GM23338 (cell line): ENCODE results near the gene BAMBI. TPM values are rescaled to one million over a fixed set of nuclear protein-coding genes. Genes with fewer than 3 reads are reported as not detected.

Experiments
- ATAC-seq: fragments of 200-7000 bp; cut with Tn5 transposase; 3 replicates; pipeline ENCODE4 v1.9.1; 2020
- DNase-seq: peaks from one replicate; pipeline ENCODE4 v3.0.0-alpha.2; 2015; ENCODE audit warnings: low spot score
- H2AFZ ChIP-seq: fragments of 200-600 bp; sonication (generic); 2 replicates; pipeline ENCODE4 v1.8.0; 2016; ENCODE audit warnings: antibody characterized with exemption, mild to moderate bottlenecking, moderate library complexity
- H3F3A ChIP-seq: fragments of 200-600 bp; sonication (generic); replicated peaks from 2 replicates; pipeline ENCODE4 v1.8.0; 2017; ENCODE audit warnings: antibody characterized with exemption, mixed run types, low read depth
- H3K27ac ChIP-seq: fragments of 200-600 bp; sonication (generic); 2 replicates; pipeline ENCODE4 v1.6.1; 2016; ENCODE audit warnings: low read depth
- H3K27me3 ChIP-seq: fragments of 200-600 bp; sonication (generic); 2 replicates; pipeline ENCODE4 v1.8.0; 2016; ENCODE audit warnings: mild to moderate bottlenecking, mixed run types, moderate library complexity; ENCODE audit not compliant: insufficient read depth
- H3K36me3 ChIP-seq: fragments of 200-600 bp; sonication (generic); 2 replicates; pipeline ENCODE4 v1.8.0; 2016; ENCODE audit warnings: mild to moderate bottlenecking; ENCODE audit not compliant: insufficient read depth
- H3K4me1 ChIP-seq: fragments of 200-600 bp; sonication (generic); 2 replicates; pipeline ENCODE4 v1.8.0; 2016; ENCODE audit warnings: mild to moderate bottlenecking, moderate library complexity; ENCODE audit not compliant: insufficient read depth
- H3K4me2 ChIP-seq: fragments of 200-600 bp; sonication (generic); 2 replicates; pipeline ENCODE4 v1.7.1; 2017; ENCODE audit warnings: mixed run types
- H3K4me3 ChIP-seq: fragments of 200-600 bp; sonication (generic); 2 replicates; pipeline ENCODE4 v1.6.1; 2016; ENCODE audit warnings: mixed run types
- H3K79me2 ChIP-seq: fragments of 200-600 bp; sonication (generic); replicated peaks from 2 replicates; pipeline ENCODE4 v1.8.0; 2017; ENCODE audit warnings: mild to moderate bottlenecking; ENCODE audit not compliant: insufficient read depth
- H3K9me2 ChIP-seq: fragments of 200-600 bp; sonication (generic); 2 replicates; pipeline ENCODE4 v1.8.0; 2017; ENCODE audit not compliant: insufficient read depth
- H4K20me1 ChIP-seq: fragments of 200-600 bp; sonication (generic); replicated peaks from 2 replicates; pipeline ENCODE4 v1.8.0; 2017; ENCODE audit warnings: mild to moderate bottlenecking; ENCODE audit not compliant: insufficient read depth
- H3K27ac Mint-ChIP-seq: 2 replicates; pipeline ENCODE4 v1.8.0; 2020; ENCODE audit warnings: inconsistent platforms, mild to moderate bottlenecking, moderate library complexity, mixed read lengths
- H3K27me3 Mint-ChIP-seq: 3 replicates; pipeline ENCODE4 v1.8.0; 2022; ENCODE audit warnings: low read depth, mild to moderate bottlenecking, moderate library complexity, mixed read lengths, inconsistent platforms; ENCODE audit not compliant: insufficient read depth, poor library complexity
- H3K36me3 Mint-ChIP-seq: 3 replicates; pipeline ENCODE4 v1.8.0; 2021; ENCODE audit warnings: low read depth, mild to moderate bottlenecking, inconsistent platforms, moderate library complexity, mixed read lengths
- H3K4me1 Mint-ChIP-seq: 3 replicates; pipeline ENCODE4 v1.8.0; 2020; ENCODE audit warnings: mild to moderate bottlenecking, inconsistent platforms, mixed read lengths
- H3K4me3 Mint-ChIP-seq: 3 replicates; pipeline ENCODE4 v1.8.0; 2021; ENCODE audit warnings: moderate library complexity, mild to moderate bottlenecking, inconsistent platforms, mixed read lengths
- H3K9me3 Mint-ChIP-seq: 3 replicates; pipeline ENCODE4 v1.8.0; 2020; ENCODE audit warnings: moderate library complexity, mild to moderate bottlenecking, inconsistent platforms, mixed read lengths
- CREB1 ChIP-seq: fragments of 250-450 bp; sonication (Bioruptor Pico); IDR thresholded peaks from 2 replicates; pipeline ENCODE4 v1.5.0; 2020; ENCODE audit warnings: low read depth, mild to moderate bottlenecking, moderate library complexity
- EZH2 ChIP-seq: fragments of 200-600 bp; sonication (generic); IDR thresholded peaks from one replicate; pipeline ENCODE4 v1.8.0; 2017; ENCODE audit warnings: antibody characterized with exemption, mild to moderate bottlenecking, low read depth; ENCODE audit not compliant: unreplicated experiment
- EZH2phosphoT487 ChIP-seq: fragments of 200-600 bp; sonication (generic); IDR thresholded peaks from one replicate; pipeline ENCODE4 v1.8.1; 2018; ENCODE audit warnings: antibody characterized with exemption; ENCODE audit not compliant: unreplicated experiment
- NANOG ChIP-seq: IDR thresholded peaks from 2 replicates; pipeline ENCODE4 v1.6.1; 2016; ENCODE audit warnings: antibody characterized with exemption, borderline replicate concordance
- POLR2AphosphoS5 ChIP-seq: IDR thresholded peaks from 2 replicates; pipeline ENCODE4 v1.6.1; 2016; ENCODE audit warnings: antibody characterized with exemption, low read depth
- STAT1 ChIP-seq: IDR thresholded peaks from one replicate; pipeline ENCODE4 v1.6.1; 2016; ENCODE audit warnings: antibody characterized with exemption; ENCODE audit not compliant: unreplicated experiment
- ZNF114 ChIP-seq: fragments of 250-450 bp; sonication (Bioruptor Pico); IDR thresholded peaks from 2 replicates; pipeline ENCODE4 v1.5.0; 2020; ENCODE audit warnings: mild to moderate bottlenecking, moderate library complexity
- ZNF331 ChIP-seq: fragments of 250-450 bp; sonication (Bioruptor Pico); IDR thresholded peaks from 2 replicates; pipeline ENCODE4 v1.5.0; 2020; ENCODE audit warnings: low read depth, mild to moderate bottlenecking, moderate library complexity
- polyA plus RNA-seq: library from polyadenylated mRNA; unstranded; fragments of >200 nt; fragmentation: Nextera tagmentation; extraction: Ambion mirVana; gene quantifications from 2 replicates; pipeline ENCODE4 v1.2.1, GENCODE V29; 2016
- total RNA-seq: library from RNA; depleted of rRNA; stranded (reverse); fragments of >200 nt; shearing (Covaris generic); gene quantifications from 2 replicates; pipeline ENCODE4 v1.2.3, GENCODE V29; 2014
- TF ChIP-seq, protein P1 (sequence below): fragments of 250-450 bp; sonication (Bioruptor Pico); IDR thresholded peaks from 2 replicates; pipeline ENCODE4 v1.5.0; 2020; ENCODE audit warnings: mild to moderate bottlenecking, moderate library complexity
- TF ChIP-seq, protein P2 (sequence below): IDR thresholded peaks from one replicate; pipeline ENCODE4 v1.6.1; 2018; ENCODE audit warnings: antibody characterized with exemption; ENCODE audit not compliant: unreplicated experiment
- TF ChIP-seq, protein P3 (sequence below): IDR thresholded peaks from 2 replicates; pipeline ENCODE4 v1.6.1; 2016; ENCODE audit warnings: antibody characterized with exemption
- TF ChIP-seq, protein P4 (sequence below), 2 experiments: fragments of 200-600 bp in 1 of 2; sonication (generic) in 1 of 2; conservative IDR thresholded peaks; 2 replicates each; pipeline versions ENCODE4 v1.5.1 to v1.6.1; 2016 to 2017; ENCODE audit warnings: antibody characterized with exemption in 2 of 2, low read depth in 2 of 2, mild to moderate bottlenecking in 2 of 2, moderate library complexity in 1 of 2

The BAMBI gene
- total and polyA plus RNA-seq, 2 experiments from 2014 or later = 20.1 to 37.5 TPM

DNA sequence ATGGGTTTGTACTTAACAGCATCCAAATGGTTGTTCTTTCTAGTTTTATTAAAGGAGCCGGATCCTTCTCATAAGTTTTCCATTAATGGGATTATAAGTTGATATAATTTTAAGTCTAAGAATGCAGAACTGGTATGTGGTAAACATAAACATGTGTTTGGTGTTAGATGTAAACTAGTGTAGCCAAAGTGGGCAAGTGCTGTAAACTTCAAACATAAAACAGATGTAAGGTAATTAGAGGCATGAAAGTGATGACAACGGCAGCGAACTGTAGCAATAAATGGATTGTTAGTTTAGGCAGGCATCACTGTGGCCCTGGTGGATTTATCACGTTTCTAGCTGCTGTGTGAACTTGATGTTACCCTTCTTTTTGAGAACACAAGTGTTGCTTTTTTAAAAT is 37.9 kb downstream of the BAMBI start:
- H3K27ac Mint-ChIP-seq = no peak overlapping the region

More for the DNA sequence above, 37.9 kb downstream of the BAMBI start:
- Mint-ChIP-seq H3K36me3 (no peaks in the 10 kb centered on the region), H3K27me3 (peaks cover 1% of the 10 kb centered on the region), H3K4me3 (no peak overlapping the region), H3K9me3 (no peaks in the 10 kb centered on the region), H3K4me1 (peaks cover 5% of the 10 kb centered on the region; the same call in 1 of the 3 replicates)
- DNase-seq = no peak
- no peak for ATAC-seq
- Histone ChIP-seq H2AFZ (no peak overlapping the region), H3K36me3 (no peaks in the 10 kb centered on the region), H3K4me2 (no peak overlapping the region), H3K27me3 (0 out of 2 replicates have a peak, but pooled peaks cover under 1% of the 10 kb centered on the region), H4K20me1 (no peaks in the 10 kb centered on the region), H3K27ac (no peak overlapping the region), H3F3A (no peaks in the 10 kb centered on the region), H3K4me1 (no peaks in the 10 kb centered on the region), H3K4me3 (no peak overlapping the region), H3K79me2 (no peaks in the 10 kb centered on the region), H3K9me2 (no peaks in the 10 kb centered on the region)
- TF ChIP-seq, protein P1, sequence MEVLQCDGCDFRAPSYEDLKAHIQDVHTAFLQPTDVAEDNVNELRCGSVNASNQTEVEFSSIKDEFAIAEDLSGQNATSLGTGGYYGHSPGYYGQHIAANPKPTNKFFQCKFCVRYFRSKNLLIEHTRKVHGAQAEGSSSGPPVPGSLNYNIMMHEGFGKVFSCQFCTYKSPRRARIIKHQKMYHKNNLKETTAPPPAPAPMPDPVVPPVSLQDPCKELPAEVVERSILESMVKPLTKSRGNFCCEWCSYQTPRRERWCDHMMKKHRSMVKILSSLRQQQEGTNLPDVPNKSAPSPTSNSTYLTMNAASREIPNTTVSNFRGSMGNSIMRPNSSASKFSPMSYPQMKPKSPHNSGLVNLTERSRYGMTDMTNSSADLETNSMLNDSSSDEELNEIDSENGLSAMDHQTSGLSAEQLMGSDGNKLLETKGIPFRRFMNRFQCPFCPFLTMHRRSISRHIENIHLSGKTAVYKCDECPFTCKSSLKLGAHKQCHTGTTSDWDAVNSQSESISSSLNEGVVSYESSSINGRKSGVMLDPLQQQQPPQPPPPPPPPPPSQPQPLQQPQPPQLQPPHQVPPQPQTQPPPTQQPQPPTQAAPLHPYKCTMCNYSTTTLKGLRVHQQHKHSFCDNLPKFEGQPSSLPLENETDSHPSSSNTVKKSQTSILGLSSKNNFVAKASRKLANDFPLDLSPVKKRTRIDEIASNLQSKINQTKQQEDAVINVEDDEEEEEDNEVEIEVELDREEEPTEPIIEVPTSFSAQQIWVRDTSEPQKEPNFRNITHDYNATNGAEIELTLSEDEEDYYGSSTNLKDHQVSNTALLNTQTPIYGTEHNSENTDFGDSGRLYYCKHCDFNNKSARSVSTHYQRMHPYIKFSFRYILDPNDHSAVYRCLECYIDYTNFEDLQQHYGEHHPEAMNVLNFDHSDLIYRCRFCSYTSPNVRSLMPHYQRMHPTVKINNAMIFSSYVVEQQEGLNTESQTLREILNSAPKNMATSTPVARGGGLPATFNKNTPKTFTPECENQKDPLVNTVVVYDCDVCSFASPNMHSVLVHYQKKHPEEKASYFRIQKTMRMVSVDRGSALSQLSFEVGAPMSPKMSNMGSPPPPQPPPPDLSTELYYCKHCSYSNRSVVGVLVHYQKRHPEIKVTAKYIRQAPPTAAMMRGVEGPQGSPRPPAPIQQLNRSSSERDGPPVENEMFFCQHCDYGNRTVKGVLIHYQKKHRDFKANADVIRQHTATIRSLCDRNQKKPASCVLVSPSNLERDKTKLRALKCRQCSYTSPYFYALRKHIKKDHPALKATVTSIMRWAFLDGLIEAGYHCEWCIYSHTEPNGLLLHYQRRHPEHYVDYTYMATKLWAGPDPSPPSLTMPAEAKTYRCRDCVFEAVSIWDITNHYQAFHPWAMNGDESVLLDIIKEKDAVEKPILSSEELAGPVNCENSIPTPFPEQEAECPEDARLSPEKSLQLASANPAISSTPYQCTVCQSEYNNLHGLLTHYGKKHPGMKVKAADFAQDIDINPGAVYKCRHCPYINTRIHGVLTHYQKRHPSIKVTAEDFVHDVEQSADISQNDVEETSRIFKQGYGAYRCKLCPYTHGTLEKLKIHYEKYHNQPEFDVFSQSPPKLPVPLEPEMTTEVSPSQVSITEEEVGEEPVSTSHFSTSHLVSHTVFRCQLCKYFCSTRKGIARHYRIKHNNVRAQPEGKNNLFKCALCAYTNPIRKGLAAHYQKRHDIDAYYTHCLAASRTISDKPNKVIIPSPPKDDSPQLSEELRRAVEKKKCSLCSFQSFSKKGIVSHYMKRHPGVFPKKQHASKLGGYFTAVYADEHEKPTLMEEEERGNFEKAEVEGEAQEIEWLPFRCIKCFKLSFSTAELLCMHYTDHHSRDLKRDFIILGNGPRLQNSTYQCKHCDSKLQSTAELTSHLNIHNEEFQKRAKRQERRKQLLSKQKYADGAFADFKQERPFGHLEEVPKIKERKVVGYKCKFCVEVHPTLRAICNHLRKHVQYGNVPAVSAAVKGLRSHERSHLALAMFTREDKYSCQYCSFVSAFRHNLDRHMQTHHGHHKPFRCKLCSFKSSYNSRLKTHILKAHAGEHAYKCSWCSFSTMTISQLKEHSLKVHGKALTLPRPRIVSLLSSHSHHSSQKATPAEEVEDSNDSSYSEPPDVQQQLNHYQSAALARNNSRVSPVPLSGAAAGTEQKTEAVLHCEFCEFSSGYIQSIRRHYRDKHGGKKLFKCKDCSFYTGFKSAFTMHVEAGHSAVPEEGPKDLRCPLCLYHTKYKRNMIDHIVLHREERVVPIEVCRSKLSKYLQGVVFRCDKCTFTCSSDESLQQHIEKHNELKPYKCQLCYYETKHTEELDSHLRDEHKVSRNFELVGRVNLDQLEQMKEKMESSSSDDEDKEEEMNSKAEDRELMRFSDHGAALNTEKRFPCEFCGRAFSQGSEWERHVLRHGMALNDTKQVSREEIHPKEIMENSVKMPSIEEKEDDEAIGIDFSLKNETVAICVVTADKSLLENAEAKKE (CRISPR knock-in tag) = no peak
- TF ChIP-seq CREB1 (CRISPR knock-in tag) (no peak), POLR2AphosphoS5 (no peak), ZNF331 (CRISPR knock-in tag) (no peak), STAT1 (no peak), NANOG (no peak), ZNF114 (CRISPR knock-in tag) (no peak), EZH2phosphoT487 (no peak), EZH2 (no peak)
- TF ChIP-seq, protein P2, sequence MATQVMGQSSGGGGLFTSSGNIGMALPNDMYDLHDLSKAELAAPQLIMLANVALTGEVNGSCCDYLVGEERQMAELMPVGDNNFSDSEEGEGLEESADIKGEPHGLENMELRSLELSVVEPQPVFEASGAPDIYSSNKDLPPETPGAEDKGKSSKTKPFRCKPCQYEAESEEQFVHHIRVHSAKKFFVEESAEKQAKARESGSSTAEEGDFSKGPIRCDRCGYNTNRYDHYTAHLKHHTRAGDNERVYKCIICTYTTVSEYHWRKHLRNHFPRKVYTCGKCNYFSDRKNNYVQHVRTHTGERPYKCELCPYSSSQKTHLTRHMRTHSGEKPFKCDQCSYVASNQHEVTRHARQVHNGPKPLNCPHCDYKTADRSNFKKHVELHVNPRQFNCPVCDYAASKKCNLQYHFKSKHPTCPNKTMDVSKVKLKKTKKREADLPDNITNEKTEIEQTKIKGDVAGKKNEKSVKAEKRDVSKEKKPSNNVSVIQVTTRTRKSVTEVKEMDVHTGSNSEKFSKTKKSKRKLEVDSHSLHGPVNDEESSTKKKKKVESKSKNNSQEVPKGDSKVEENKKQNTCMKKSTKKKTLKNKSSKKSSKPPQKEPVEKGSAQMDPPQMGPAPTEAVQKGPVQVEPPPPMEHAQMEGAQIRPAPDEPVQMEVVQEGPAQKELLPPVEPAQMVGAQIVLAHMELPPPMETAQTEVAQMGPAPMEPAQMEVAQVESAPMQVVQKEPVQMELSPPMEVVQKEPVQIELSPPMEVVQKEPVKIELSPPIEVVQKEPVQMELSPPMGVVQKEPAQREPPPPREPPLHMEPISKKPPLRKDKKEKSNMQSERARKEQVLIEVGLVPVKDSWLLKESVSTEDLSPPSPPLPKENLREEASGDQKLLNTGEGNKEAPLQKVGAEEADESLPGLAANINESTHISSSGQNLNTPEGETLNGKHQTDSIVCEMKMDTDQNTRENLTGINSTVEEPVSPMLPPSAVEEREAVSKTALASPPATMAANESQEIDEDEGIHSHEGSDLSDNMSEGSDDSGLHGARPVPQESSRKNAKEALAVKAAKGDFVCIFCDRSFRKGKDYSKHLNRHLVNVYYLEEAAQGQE = no peak
- TF ChIP-seq, protein P3, sequence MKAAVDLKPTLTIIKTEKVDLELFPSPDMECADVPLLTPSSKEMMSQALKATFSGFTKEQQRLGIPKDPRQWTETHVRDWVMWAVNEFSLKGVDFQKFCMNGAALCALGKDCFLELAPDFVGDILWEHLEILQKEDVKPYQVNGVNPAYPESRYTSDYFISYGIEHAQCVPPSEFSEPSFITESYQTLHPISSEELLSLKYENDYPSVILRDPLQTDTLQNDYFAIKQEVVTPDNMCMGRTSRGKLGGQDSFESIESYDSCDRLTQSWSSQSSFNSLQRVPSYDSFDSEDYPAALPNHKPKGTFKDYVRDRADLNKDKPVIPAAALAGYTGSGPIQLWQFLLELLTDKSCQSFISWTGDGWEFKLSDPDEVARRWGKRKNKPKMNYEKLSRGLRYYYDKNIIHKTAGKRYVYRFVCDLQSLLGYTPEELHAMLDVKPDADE = no peak
- TF ChIP-seq, protein P4, sequence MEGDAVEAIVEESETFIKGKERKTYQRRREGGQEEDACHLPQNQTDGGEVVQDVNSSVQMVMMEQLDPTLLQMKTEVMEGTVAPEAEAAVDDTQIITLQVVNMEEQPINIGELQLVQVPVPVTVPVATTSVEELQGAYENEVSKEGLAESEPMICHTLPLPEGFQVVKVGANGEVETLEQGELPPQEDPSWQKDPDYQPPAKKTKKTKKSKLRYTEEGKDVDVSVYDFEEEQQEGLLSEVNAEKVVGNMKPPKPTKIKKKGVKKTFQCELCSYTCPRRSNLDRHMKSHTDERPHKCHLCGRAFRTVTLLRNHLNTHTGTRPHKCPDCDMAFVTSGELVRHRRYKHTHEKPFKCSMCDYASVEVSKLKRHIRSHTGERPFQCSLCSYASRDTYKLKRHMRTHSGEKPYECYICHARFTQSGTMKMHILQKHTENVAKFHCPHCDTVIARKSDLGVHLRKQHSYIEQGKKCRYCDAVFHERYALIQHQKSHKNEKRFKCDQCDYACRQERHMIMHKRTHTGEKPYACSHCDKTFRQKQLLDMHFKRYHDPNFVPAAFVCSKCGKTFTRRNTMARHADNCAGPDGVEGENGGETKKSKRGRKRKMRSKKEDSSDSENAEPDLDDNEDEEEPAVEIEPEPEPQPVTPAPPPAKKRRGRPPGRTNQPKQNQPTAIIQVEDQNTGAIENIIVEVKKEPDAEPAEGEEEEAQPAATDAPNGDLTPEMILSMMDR (conservative IDR thresholded peaks at IDR 0.05; ENCODE audit: low read depth in 2 of 2) = no peak
